ENCODE data around the gene SLC38A1. TPM values are rescaled to one million over a fixed set of nuclear protein-coding genes. Genes with fewer than 3 reads are reported as not detected.
A peak's percentile ranks its signal among the peaks of the same experiment; 100 is the strongest.

SLC38A1 gene
- total RNA-seq, 1 experiment from 2014 or later, result 259 TPM

GRCh38 chr12:46303039-46303666, 34.3 kb upstream of the SLC38A1 start:
- peaks cover 22% of the 10 kb centered on the region for H3K9me3 Mint-ChIP-seq (ENCODE audit: unreplicated experiment)
- no peak overlapping the region for H3K27ac Mint-ChIP-seq (ENCODE audit: unreplicated experiment)
- TF ChIP-seq, protein P1, sequence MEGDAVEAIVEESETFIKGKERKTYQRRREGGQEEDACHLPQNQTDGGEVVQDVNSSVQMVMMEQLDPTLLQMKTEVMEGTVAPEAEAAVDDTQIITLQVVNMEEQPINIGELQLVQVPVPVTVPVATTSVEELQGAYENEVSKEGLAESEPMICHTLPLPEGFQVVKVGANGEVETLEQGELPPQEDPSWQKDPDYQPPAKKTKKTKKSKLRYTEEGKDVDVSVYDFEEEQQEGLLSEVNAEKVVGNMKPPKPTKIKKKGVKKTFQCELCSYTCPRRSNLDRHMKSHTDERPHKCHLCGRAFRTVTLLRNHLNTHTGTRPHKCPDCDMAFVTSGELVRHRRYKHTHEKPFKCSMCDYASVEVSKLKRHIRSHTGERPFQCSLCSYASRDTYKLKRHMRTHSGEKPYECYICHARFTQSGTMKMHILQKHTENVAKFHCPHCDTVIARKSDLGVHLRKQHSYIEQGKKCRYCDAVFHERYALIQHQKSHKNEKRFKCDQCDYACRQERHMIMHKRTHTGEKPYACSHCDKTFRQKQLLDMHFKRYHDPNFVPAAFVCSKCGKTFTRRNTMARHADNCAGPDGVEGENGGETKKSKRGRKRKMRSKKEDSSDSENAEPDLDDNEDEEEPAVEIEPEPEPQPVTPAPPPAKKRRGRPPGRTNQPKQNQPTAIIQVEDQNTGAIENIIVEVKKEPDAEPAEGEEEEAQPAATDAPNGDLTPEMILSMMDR (IDR thresholded peaks at IDR 0.05; ENCODE audit: insufficient read depth in 1 of 2, low read depth in 1 of 2, low read length in 1 of 2, severe bottlenecking in 1 of 2, unreplicated experiment in 1 of 2), result peak; percentile 57 to 61
- H3K4me3 Mint-ChIP-seq (ENCODE audit: unreplicated experiment), result no peak overlapping the region
- DNase-seq, result peak; percentile 39 to 63
- POLR2A ChIA-PET, result no interaction called here
- no peaks in the 10 kb centered on the region for H3K4me1 Mint-ChIP-seq (ENCODE audit: low read depth, unreplicated experiment)
- peaks cover 3% of the 10 kb centered on the region for H3K27me3 Mint-ChIP-seq (ENCODE audit: insufficient read depth, unreplicated experiment)
- CTCF ChIA-PET, result interaction anchor here (0.6 to 1.0 kb wide), 3 partner anchors 34 to 178 kb away, joined by 3 read pairs; partner anchors contain the start of gene SLC38A1
- Histone ChIP-seq H3K36me3 (ENCODE audit: control insufficient read depth, insufficient read depth, low read length) (no peaks in the 10 kb centered on the region), H3K4me1 (no peaks in the 10 kb centered on the region), H3K4me3 (ENCODE audit: low read depth, low read length) (no peak overlapping the region), H3K27me3 (replicated peaks; ENCODE audit: control insufficient read depth, insufficient read depth, low read length) (no peaks in the 10 kb centered on the region), H3K9me3 (no peaks in the 10 kb centered on the region)
- no peaks in the 10 kb centered on the region for H3K36me3 Mint-ChIP-seq (ENCODE audit: insufficient read depth, unreplicated experiment)
- intact Hi-C loops (cut with micrococcal nuclease; ENCODE audit: unreplicated experiment), result loop anchor here (1.0 to 2.0 kb wide), 2 partner anchors 149 to 178 kb away; no protein-coding TSS in a partner anchor
- no TSS peak for BruUV-seq (replicated peaks)

DNA sequence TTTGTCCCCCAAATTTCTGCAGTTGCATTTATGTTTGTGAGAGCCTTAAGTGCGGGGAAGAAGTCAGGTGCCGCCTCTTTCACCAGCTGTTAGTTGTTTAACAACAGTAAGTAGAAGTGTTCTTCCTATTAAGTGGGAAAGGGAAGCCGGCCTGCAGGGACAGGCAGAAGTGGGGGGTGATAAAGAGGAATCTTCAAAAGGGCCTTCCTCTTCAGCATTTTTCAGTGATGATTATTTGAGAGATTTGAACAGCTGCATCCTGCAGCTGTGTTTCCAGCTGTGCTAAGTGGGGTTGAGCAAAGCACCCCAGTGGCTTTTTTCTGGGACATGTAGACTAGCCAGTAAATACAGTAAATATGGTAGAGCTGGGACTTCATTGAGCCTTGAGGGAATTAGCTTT, 32.1 kb upstream of the SLC38A1 start:
- Mint-ChIP-seq H3K36me3 (ENCODE audit: insufficient read depth, unreplicated experiment) (no peaks in the 10 kb centered on the region), H3K4me1 (ENCODE audit: low read depth, unreplicated experiment) (no peaks in the 10 kb centered on the region), H3K27ac (ENCODE audit: unreplicated experiment) (no peak overlapping the region), H3K4me3 (ENCODE audit: unreplicated experiment) (no peak overlapping the region), H3K27me3 (ENCODE audit: insufficient read depth, unreplicated experiment) (peaks cover 8% of the 10 kb centered on the region), H3K9me3 (ENCODE audit: unreplicated experiment) (peaks cover 17% of the 10 kb centered on the region)
- H3K36me3 ChIP-seq (ENCODE audit: control insufficient read depth, insufficient read depth, low read length), result no peaks in the 10 kb centered on the region
- no peak overlapping the region for H3K4me3 ChIP-seq (ENCODE audit: low read depth, low read length)
- POLR2A ChIA-PET, result no interaction called here
- intact Hi-C loops (cut with micrococcal nuclease; ENCODE audit: unreplicated experiment), result no loop called here
- H3K27me3 ChIP-seq (replicated peaks; ENCODE audit: control insufficient read depth, insufficient read depth, low read length), result no peaks in the 10 kb centered on the region
- H3K9me3 ChIP-seq, result no peaks in the 10 kb centered on the region
- CTCF ChIA-PET, result no interaction called here
- BruUV-seq (replicated peaks), result no TSS peak
- TF ChIP-seq, protein P1 (IDR thresholded peaks at IDR 0.05; ENCODE audit: insufficient read depth in 1 of 2, low read depth in 1 of 2, low read length in 1 of 2, severe bottlenecking in 1 of 2, unreplicated experiment in 1 of 2), result no peak
- H3K4me1 ChIP-seq, result no peaks in the 10 kb centered on the region
- no peak for DNase-seq

GRCh38 chr12:46299851-46300250, 31.0 kb upstream of the SLC38A1 start:
- CTCF ChIA-PET, result interaction anchor here (0.8 kb wide), 1 partner anchor 362 kb away, joined by 4 read pairs; no protein-coding TSS in a partner anchor
- Mint-ChIP-seq H3K27ac (ENCODE audit: unreplicated experiment) (no peak overlapping the region), H3K36me3 (ENCODE audit: insufficient read depth, unreplicated experiment) (no peaks in the 10 kb centered on the region), H3K9me3 (ENCODE audit: unreplicated experiment) (peaks cover 6% of the 10 kb centered on the region), H3K4me3 (ENCODE audit: unreplicated experiment) (no peak overlapping the region), H3K4me1 (ENCODE audit: low read depth, unreplicated experiment) (no peaks in the 10 kb centered on the region), H3K27me3 (ENCODE audit: insufficient read depth, unreplicated experiment) (peaks cover 8% of the 10 kb centered on the region)
- Histone ChIP-seq H3K4me3 (ENCODE audit: low read depth, low read length) (no peak overlapping the region), H3K4me1 (no peaks in the 10 kb centered on the region), H3K27me3 (replicated peaks; ENCODE audit: control insufficient read depth, insufficient read depth, low read length) (no peaks in the 10 kb centered on the region), H3K9me3 (no peaks in the 10 kb centered on the region), H3K36me3 (ENCODE audit: control insufficient read depth, insufficient read depth, low read length) (no peaks in the 10 kb centered on the region)
- no TSS peak for BruUV-seq (replicated peaks)
- TF ChIP-seq, protein P1 (IDR thresholded peaks at IDR 0.05; ENCODE audit: insufficient read depth in 1 of 2, low read depth in 1 of 2, low read length in 1 of 2, severe bottlenecking in 1 of 2, unreplicated experiment in 1 of 2), result no peak
- intact Hi-C loops (cut with micrococcal nuclease; ENCODE audit: unreplicated experiment), result no loop called here
- no peak for DNase-seq
- POLR2A ChIA-PET, result no interaction called here
